IMR-90 (cell line): ENCODE measurements around the gene SLC4A1AP.
A peak's percentile ranks its signal among the peaks of the same experiment; 100 is the strongest.

Experiments
- CHD1 ChIP-seq: IDR thresholded peaks from 2 replicates; pipeline ENCODE4 v1.6.1; 2012; ENCODE audit warnings: low read depth, low read length, improper control_type of control experiment
- POLR2A ChIP-seq: IDR thresholded peaks from 2 replicates; pipeline ENCODE4 v1.6.1; 2012; ENCODE audit warnings: mild to moderate bottlenecking, low read depth, low read length
- RAD21 ChIP-seq: IDR thresholded peaks from 2 replicates; pipeline ENCODE4 v1.6.1; 2012; ENCODE audit warnings: low read length, improper control_type of control experiment
- TF ChIP-seq, protein P1 (sequence below): conservative IDR thresholded peaks from 2 replicates; pipeline ENCODE4 v1.5.1; 2012; ENCODE audit warnings: mild to moderate bottlenecking, low read depth, low read length, improper control_type of control experiment

DNA sequence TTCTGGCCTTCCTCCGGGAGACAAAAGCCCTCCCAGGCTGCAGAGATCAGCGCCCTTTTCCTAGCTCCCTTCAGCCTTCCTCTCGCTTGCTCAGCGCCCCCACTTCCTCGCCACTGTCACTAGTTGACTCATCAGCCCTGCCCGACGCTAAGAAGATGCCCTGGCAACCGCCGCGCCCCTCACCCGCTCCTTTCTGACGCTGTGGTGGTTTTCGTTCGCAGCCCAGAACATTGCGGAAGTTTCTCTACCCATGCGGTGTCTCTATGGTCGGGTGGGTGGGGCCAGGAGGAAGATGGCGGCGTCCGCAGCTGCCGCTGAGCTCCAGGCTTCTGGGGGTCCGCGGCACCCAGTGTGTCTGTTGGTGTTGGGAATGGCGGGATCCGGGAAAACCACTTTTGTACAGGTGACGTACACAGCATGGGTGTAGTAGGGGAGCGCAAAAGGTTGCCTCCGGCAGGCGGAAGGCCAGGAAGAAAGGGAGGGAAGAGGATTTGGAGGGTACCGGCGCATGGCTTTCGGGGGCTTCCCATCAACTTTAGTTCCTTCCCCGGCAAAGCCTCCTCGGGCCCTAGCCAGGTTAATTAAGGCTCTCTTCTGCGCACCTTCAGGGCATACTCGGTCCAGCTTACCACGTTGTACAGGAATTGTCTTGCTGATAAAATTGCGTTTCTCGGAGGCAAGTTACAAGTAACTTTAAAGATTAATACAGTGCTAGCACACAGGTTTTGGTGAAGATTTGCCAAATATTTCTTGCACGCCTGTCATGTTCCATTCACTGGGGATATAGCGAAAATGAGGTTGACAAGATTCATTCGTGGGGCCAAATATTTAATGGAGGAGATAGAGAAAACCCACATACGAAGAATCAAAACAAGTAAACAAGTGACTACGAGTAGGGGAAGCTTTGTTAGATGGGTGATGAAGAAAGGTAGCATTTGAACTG is 34.7 kb upstream of the SLC4A1AP start, which contains the start of the genes CCDC121 and GPN1:
- TF ChIP-seq, protein P1, sequence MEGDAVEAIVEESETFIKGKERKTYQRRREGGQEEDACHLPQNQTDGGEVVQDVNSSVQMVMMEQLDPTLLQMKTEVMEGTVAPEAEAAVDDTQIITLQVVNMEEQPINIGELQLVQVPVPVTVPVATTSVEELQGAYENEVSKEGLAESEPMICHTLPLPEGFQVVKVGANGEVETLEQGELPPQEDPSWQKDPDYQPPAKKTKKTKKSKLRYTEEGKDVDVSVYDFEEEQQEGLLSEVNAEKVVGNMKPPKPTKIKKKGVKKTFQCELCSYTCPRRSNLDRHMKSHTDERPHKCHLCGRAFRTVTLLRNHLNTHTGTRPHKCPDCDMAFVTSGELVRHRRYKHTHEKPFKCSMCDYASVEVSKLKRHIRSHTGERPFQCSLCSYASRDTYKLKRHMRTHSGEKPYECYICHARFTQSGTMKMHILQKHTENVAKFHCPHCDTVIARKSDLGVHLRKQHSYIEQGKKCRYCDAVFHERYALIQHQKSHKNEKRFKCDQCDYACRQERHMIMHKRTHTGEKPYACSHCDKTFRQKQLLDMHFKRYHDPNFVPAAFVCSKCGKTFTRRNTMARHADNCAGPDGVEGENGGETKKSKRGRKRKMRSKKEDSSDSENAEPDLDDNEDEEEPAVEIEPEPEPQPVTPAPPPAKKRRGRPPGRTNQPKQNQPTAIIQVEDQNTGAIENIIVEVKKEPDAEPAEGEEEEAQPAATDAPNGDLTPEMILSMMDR = no peak
- TF ChIP-seq POLR2A (peak; percentile 98), RAD21 (no peak), CHD1 (peak; percentile 20; the same call in 1 of the 2 replicates)
